ENCODE results near the gene INAVA. TPM values are rescaled to one million over a fixed set of nuclear protein-coding genes. Genes with fewer than 3 reads are reported as not detected.

INAVA gene
- total RNA-seq, 1 donor from 2014 or later, result 34.6 TPM

GRCh38 chr1:200916152-200916551 lies 21.5 kb downstream of the INAVA start:
- Mint-ChIP-seq H3K36me3 (peaks cover 8% of the 10 kb centered on the region), H3K4me1 (no peaks in the 10 kb centered on the region), H3K27ac (no peak overlapping the region), H3K27me3 (ENCODE audit: low read depth) (no peaks in the 10 kb centered on the region), H3K4me3 (no peak overlapping the region), H3K9me3 (no peaks in the 10 kb centered on the region)
- peak; percentile 19 for TF ChIP-seq CTCF (IDR thresholded peaks at IDR 0.05; ENCODE audit: unreplicated experiment)
- DNase-seq (ENCODE audit: low spot score in 2 of 2, unreplicated experiment in 2 of 2), result no peak

GRCh38 chr1:200916681-200917080 lies 22.0 kb downstream of the INAVA start:
- no peaks in the 10 kb centered on the region for H3K27me3 Mint-ChIP-seq (ENCODE audit: low read depth)
- no peak overlapping the region for H3K27ac Mint-ChIP-seq
- no peak for DNase-seq (ENCODE audit: low spot score in 2 of 2, unreplicated experiment in 2 of 2)
- H3K36me3 Mint-ChIP-seq, result peaks cover 8% of the 10 kb centered on the region
- H3K4me3 Mint-ChIP-seq, result no peak overlapping the region
- H3K9me3 Mint-ChIP-seq, result no peaks in the 10 kb centered on the region
- no peaks in the 10 kb centered on the region for H3K4me1 Mint-ChIP-seq
- TF ChIP-seq CTCF (IDR thresholded peaks at IDR 0.05; ENCODE audit: unreplicated experiment), result no peak

GRCh38 chr1:200917291-200917817 lies 22.7 kb downstream of the INAVA start:
- H3K27me3 Mint-ChIP-seq (ENCODE audit: low read depth), result no peaks in the 10 kb centered on the region
- no peak for DNase-seq (ENCODE audit: low spot score in 2 of 2, unreplicated experiment in 2 of 2)
- H3K9me3 Mint-ChIP-seq, result no peaks in the 10 kb centered on the region
- H3K27ac Mint-ChIP-seq, result no peak overlapping the region
- no peak overlapping the region for H3K4me3 Mint-ChIP-seq
- TF ChIP-seq CTCF (IDR thresholded peaks at IDR 0.05; ENCODE audit: unreplicated experiment), result no peak
- H3K4me1 Mint-ChIP-seq, result no peaks in the 10 kb centered on the region
- peaks cover 6% of the 10 kb centered on the region for H3K36me3 Mint-ChIP-seq

GRCh38 chr1:200918006-200918405 lies 23.3 kb downstream of the INAVA start:
- Mint-ChIP-seq H3K4me1 (no peaks in the 10 kb centered on the region), H3K9me3 (no peaks in the 10 kb centered on the region), H3K27ac (no peak overlapping the region), H3K27me3 (ENCODE audit: low read depth) (no peaks in the 10 kb centered on the region), H3K4me3 (no peak overlapping the region), H3K36me3 (peaks cover 2% of the 10 kb centered on the region)
- DNase-seq (ENCODE audit: low spot score in 2 of 2, unreplicated experiment in 2 of 2), result no peak
- TF ChIP-seq CTCF (IDR thresholded peaks at IDR 0.05; ENCODE audit: unreplicated experiment), result no peak

- H3K36me3 Mint-ChIP-seq, result no peaks in the 10 kb centered on the region
- H3K27me3 Mint-ChIP-seq (ENCODE audit: low read depth), result no peaks in the 10 kb centered on the region
- H3K4me3 Mint-ChIP-seq, result no peak overlapping the region
- no peaks in the 10 kb centered on the region for H3K9me3 Mint-ChIP-seq
- no peak for TF ChIP-seq CTCF (IDR thresholded peaks at IDR 0.05; ENCODE audit: unreplicated experiment)
- DNase-seq (ENCODE audit: low spot score in 2 of 2, unreplicated experiment in 2 of 2), result no peak
- no peaks in the 10 kb centered on the region for H3K4me1 Mint-ChIP-seq
- H3K27ac Mint-ChIP-seq, result no peak overlapping the region
Measured at GRCh38 chr1:200919386-200919785, 24.7 kb downstream of the INAVA start.

GRCh38 chr1:200921571-200922110 lies 26.9 kb downstream of the INAVA start:
- Mint-ChIP-seq H3K4me1 (no peaks in the 10 kb centered on the region), H3K4me3 (no peak overlapping the region), H3K9me3 (no peaks in the 10 kb centered on the region), H3K36me3 (no peaks in the 10 kb centered on the region), H3K27me3 (ENCODE audit: low read depth) (no peaks in the 10 kb centered on the region), H3K27ac (no peak overlapping the region)
- no peak for DNase-seq (ENCODE audit: low spot score in 2 of 2, unreplicated experiment in 2 of 2)
- no peak for TF ChIP-seq CTCF (IDR thresholded peaks at IDR 0.05; ENCODE audit: unreplicated experiment)
